CD4-positive, alpha-beta memory T cell (primary cell): Measurements from ENCODE around the gene EPN1. TPM values are rescaled to one million over a fixed set of nuclear protein-coding genes. Genes with fewer than 3 reads are reported as not detected.
A peak's percentile ranks its signal among the peaks of the same experiment; 100 is the strongest.

Experiments
- CTCF ChIA-PET: fragments of 350-600 bp; sonication (Branson Sonifier 250); formaldehyde crosslinking; loops from one replicate; lab custom pipeline; 2021; ENCODE audit warnings: inconsistent platforms; ENCODE audit not compliant: partially characterized antibody; lab: Charles Lee
- POLR2A ChIA-PET: fragments of 350-600 bp; sonication (Branson Sonifier 250); formaldehyde crosslinking; loops from one replicate; lab custom pipeline; 2021; ENCODE audit not compliant: partially characterized antibody; lab: Charles Lee
- DNase-seq, 5 donors: peaks; one replicate each; pipeline versions ENCODE4 v3.0.0 to v3.0.0-alpha.2; 2020 to 2022; ENCODE audit warnings: mixed read lengths in 1 of 5
- H3K27ac ChIP-seq: one replicate; pipeline ENCODE4 v1.7.0; 2013; ENCODE audit warnings: low read depth, low read length
- H3K27me3 ChIP-seq: 2 replicates; pipeline ENCODE4 v1.7.0; 2013; ENCODE audit warnings: mild to moderate bottlenecking, low read length, moderate library complexity; ENCODE audit not compliant: insufficient read depth
- H3K36me3 ChIP-seq: 2 replicates; pipeline ENCODE4 v1.7.0; 2013; ENCODE audit warnings: mild to moderate bottlenecking, low read length, moderate library complexity; ENCODE audit not compliant: insufficient read depth
- H3K4me1 ChIP-seq: 2 replicates; pipeline ENCODE4 v1.7.0; 2013; ENCODE audit warnings: mild to moderate bottlenecking, low read length, moderate library complexity; ENCODE audit not compliant: insufficient read depth
- H3K4me3 ChIP-seq, 2 donors: one replicate each; pipeline ENCODE4 v1.7.0; 2013; ENCODE audit warnings: low read length in 2 of 2, mild to moderate bottlenecking in 1 of 2
- H3K9me3 ChIP-seq, 2 donors: one replicate each; pipeline ENCODE4 v1.7.0; 2013; ENCODE audit warnings: low read length in 2 of 2, control low read depth in 1 of 2; ENCODE audit not compliant: control insufficient read depth in 1 of 2
- H3K27ac Mint-ChIP-seq, 7 donors: one replicate each; pipeline ENCODE4 v1.8.0; 2020 to 2021; ENCODE audit warnings: mixed read lengths in 7 of 7, mild to moderate bottlenecking in 6 of 7, inconsistent platforms in 3 of 7, moderate library complexity in 3 of 7
- H3K27me3 Mint-ChIP-seq, 2 donors: one replicate each; pipeline ENCODE4 v1.8.0; 2020 to 2021; ENCODE audit warnings: mixed read lengths in 2 of 2
- H3K36me3 Mint-ChIP-seq, 2 donors: one replicate each; pipeline ENCODE4 v1.8.0; 2020 to 2021; ENCODE audit warnings: mixed read lengths in 2 of 2, inconsistent platforms in 1 of 2, mild to moderate bottlenecking in 1 of 2
- H3K4me1 Mint-ChIP-seq, 4 donors: one replicate each; pipeline ENCODE4 v1.8.0; 2020 to 2021; ENCODE audit warnings: mixed read lengths in 4 of 4, mild to moderate bottlenecking in 1 of 4
- H3K4me3 Mint-ChIP-seq, 8 donors: one replicate each; pipeline ENCODE4 v1.8.0; 2020 to 2021; ENCODE audit warnings: mixed read lengths in 8 of 8, mild to moderate bottlenecking in 7 of 8, moderate library complexity in 6 of 8, inconsistent platforms in 3 of 8
- H3K9me3 Mint-ChIP-seq, 8 donors: one replicate each; pipeline ENCODE4 v1.8.0; 2020 to 2021; ENCODE audit warnings: mixed read lengths in 8 of 8, mild to moderate bottlenecking in 5 of 8, inconsistent platforms in 3 of 8, moderate library complexity in 1 of 8
- intact Hi-C: fragments of 100-400 bp; cut with micrococcal nuclease; formaldehyde crosslinking; loops from one replicate; pipeline ENCODE4 v1.15.1; 2023
- polyA plus RNA-seq, 2 donors: library from polyadenylated mRNA; unstranded; fragments of 300-500 nt; fragmentation: Illumina TruSeq; gene quantifications; one replicate each; pipeline ENCODE4 v1.2.3, GENCODE V29; 2021
- total RNA-seq, 2 experiments: library from RNA; stranded (reverse); gene quantifications; one replicate each; pipeline ENCODE4 v1.2.3, GENCODE V29; 2021

The EPN1 gene
- total and polyA plus RNA-seq, 4 experiments from 2014 or later = 3.9 to 56.9 (median 34.7) TPM

DNA sequence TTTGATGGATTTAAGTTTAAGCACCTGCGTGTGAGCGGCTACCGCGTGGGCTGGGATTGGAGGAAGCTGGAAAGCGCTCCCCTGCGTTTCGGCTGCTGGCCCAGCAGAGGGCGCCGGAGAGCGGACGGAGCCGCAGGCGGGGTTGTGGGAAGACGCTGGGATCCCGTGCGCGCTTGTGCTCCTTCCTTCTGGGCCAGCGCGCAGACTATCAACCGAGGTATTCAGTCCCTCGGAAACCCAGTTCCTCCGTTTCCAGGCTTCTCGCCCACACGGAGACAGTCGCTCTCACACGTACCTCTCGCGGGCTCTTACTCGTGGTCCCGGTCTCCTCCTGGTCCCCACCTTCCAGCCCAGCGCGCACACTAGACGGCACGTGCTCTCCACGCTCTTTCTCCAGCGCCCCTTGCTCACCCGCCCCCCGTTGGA, 28.8 kb downstream of the EPN1 start:
- peak in 4 of 5 donors; percentile 12 to 27 (median 20) for DNase-seq
- H3K9me3 Mint-ChIP-seq = peaks cover 0 to 1% (median 0%) of the 10 kb centered on the region in 8 donors
- H3K36me3 Mint-ChIP-seq = peaks cover 8 to 15% of the 10 kb centered on the region in 2 donors
- H3K4me1 ChIP-seq = no peaks in the 10 kb centered on the region
- no peaks in the 10 kb centered on the region for H3K27me3 ChIP-seq
- no peak overlapping the region for H3K27ac ChIP-seq
- POLR2A ChIA-PET = no interaction called here
- H3K4me3 ChIP-seq = no peak overlapping the region
- peak overlapping the region in 1 of 7 donors; percentile 18 for H3K27ac Mint-ChIP-seq
- no peak overlapping the region for H3K4me3 Mint-ChIP-seq
- no peaks in the 10 kb centered on the region for H3K27me3 Mint-ChIP-seq
- H3K4me1 Mint-ChIP-seq = peaks cover 0 to 7% (median 2%) of the 10 kb centered on the region in 4 donors
- H3K9me3 ChIP-seq = no peaks in the 10 kb centered on the region
- no peaks in the 10 kb centered on the region for H3K36me3 ChIP-seq
- CTCF ChIA-PET = interaction anchor here (1.3 kb wide), 1 partner anchor 47 kb away, joined by 3 read pairs; no protein-coding TSS in a partner anchor
- intact Hi-C loops = no loop called here

DNA sequence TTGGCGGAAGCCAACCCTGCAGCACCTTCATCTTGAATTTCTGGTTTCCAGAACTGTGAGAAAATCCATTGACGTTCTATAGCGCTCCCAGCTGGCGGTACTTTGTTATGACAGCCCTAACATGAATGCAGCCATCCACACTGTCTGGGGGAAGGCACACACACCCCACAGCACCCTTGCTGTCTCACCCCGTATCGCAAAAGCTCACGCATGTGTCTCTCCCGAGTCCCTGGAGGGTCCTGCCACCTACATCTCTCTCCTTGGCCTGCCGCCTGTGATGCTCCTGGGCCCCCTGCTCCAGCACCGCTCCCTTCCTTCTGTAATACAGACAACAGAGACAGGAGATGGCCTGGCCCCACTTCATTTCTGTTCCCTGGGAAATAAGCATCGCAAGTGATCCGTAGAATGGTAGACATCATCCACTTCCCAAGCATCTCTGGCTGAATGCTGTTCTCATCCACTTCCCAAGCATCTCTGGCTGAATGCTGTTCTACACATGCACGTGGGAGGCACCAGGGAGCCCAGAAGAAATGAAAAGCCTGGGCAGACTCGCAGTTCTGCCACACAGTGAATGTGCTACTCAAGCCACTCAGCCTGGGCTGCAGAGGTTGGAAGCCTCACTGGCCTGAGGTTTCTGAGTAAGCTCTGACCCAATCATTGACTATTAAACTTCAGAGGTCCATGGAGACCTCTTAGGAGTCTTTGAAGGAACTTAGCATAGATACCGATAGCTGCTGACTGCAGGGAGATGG, 29.6 kb downstream of the EPN1 start:
- peak overlapping the region in 1 of 7 donors; percentile 51 for H3K27ac Mint-ChIP-seq
- peaks cover 0 to 7% (median 2%) of the 10 kb centered on the region in 4 donors for H3K4me1 Mint-ChIP-seq
- ChIA-PET POLR2A (no interaction called here), CTCF (interaction anchor here (1.3 kb wide), 1 partner anchor 48 kb away, joined by 3 read pairs; no protein-coding TSS in a partner anchor)
- Histone ChIP-seq H3K27me3 (no peaks in the 10 kb centered on the region), H3K36me3 (no peaks in the 10 kb centered on the region), H3K4me1 (no peaks in the 10 kb centered on the region), H3K9me3 (no peaks in the 10 kb centered on the region), H3K4me3 (no peak overlapping the region), H3K27ac (no peak overlapping the region)
- no peak for DNase-seq
- peaks cover 8 to 9% of the 10 kb centered on the region in 2 donors for H3K36me3 Mint-ChIP-seq
- H3K9me3 Mint-ChIP-seq = peaks cover 0 to 1% (median 0%) of the 10 kb centered on the region in 8 donors
- intact Hi-C loops = no loop called here
- H3K4me3 Mint-ChIP-seq = no peak overlapping the region
- no peaks in the 10 kb centered on the region for H3K27me3 Mint-ChIP-seq

DNA sequence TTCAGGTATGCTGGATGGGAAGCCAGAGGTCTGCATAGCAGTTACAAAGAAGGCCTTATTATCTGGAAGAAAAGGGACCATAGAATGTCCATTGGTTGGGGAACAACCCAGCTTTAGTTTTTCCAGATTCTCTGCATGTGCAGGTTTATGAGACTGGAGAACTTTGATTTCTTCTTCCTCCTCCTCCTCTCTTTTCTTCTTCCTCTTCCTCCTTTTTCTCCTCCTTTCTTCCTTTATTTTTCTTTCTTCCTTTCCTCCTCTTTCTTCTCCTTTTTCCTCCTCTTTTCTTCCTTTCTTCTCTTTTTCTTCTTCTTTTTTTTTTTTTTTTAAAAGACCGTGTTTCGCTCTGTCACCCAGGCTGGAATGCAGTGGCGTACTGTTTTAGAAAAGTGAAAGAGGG, 30.9 kb downstream of the EPN1 start:
- no peak overlapping the region for H3K4me3 ChIP-seq
- no peaks in the 10 kb centered on the region for H3K27me3 ChIP-seq
- Mint-ChIP-seq H3K27ac (no peak overlapping the region), H3K4me3 (no peak overlapping the region), H3K9me3 (peaks cover 0 to 1% (median 0%) of the 10 kb centered on the region in 8 donors), H3K27me3 (no peaks in the 10 kb centered on the region), H3K4me1 (peaks cover 0 to 7% (median 2%) of the 10 kb centered on the region in 4 donors), H3K36me3 (peaks cover 6 to 8% of the 10 kb centered on the region in 2 donors)
- H3K27ac ChIP-seq = no peak overlapping the region
- CTCF ChIA-PET = no interaction called here
- no peaks in the 10 kb centered on the region for H3K9me3 ChIP-seq
- no peaks in the 10 kb centered on the region for H3K4me1 ChIP-seq
- no peak for DNase-seq
- intact Hi-C loops = no loop called here
- H3K36me3 ChIP-seq = no peaks in the 10 kb centered on the region
- POLR2A ChIA-PET = no interaction called here

DNA sequence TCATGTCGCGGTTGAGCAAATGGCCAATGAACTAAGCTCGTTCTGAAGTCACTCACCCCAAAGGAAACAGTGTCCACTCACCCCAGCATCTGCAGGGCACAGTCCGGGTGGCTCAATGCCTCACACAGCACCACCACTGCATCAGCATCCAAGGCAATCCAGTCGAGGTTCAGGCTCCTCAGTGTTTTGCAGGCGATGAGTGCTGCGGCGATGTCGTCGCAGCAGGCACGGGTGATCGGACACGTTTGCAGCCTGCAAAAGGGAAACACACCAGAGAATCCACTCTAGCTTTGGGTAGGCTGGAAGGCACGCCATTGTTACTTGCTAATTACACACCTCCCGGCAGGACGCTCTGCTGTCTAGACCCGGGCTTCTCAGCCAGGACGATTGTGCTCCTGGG, 36.7 kb downstream of the EPN1 start:
- intact Hi-C loops = no loop called here
- H3K36me3 ChIP-seq = no peaks in the 10 kb centered on the region
- H3K4me1 Mint-ChIP-seq = peaks cover 0 to 5% (median 4%) of the 10 kb centered on the region in 4 donors
- H3K4me3 Mint-ChIP-seq = no peak overlapping the region
- H3K27me3 Mint-ChIP-seq = peaks cover 1 to 3% of the 10 kb centered on the region in 2 donors
- no peak for DNase-seq
- no peaks in the 10 kb centered on the region for H3K27me3 ChIP-seq
- H3K36me3 Mint-ChIP-seq = no peaks in the 10 kb centered on the region
- no peaks in the 10 kb centered on the region for H3K4me1 ChIP-seq
- no peak overlapping the region for H3K4me3 ChIP-seq
- H3K27ac ChIP-seq = no peak overlapping the region
- peaks cover 0 to 4% (median 0%) of the 10 kb centered on the region in 8 donors for H3K9me3 Mint-ChIP-seq
- ChIA-PET POLR2A (no interaction called here), CTCF (interaction anchor here (1.2 kb wide), 1 partner anchor 10 kb away, joined by 3 read pairs; no protein-coding TSS in a partner anchor)
- no peak overlapping the region for H3K27ac Mint-ChIP-seq
- no peaks in the 10 kb centered on the region for H3K9me3 ChIP-seq

DNA sequence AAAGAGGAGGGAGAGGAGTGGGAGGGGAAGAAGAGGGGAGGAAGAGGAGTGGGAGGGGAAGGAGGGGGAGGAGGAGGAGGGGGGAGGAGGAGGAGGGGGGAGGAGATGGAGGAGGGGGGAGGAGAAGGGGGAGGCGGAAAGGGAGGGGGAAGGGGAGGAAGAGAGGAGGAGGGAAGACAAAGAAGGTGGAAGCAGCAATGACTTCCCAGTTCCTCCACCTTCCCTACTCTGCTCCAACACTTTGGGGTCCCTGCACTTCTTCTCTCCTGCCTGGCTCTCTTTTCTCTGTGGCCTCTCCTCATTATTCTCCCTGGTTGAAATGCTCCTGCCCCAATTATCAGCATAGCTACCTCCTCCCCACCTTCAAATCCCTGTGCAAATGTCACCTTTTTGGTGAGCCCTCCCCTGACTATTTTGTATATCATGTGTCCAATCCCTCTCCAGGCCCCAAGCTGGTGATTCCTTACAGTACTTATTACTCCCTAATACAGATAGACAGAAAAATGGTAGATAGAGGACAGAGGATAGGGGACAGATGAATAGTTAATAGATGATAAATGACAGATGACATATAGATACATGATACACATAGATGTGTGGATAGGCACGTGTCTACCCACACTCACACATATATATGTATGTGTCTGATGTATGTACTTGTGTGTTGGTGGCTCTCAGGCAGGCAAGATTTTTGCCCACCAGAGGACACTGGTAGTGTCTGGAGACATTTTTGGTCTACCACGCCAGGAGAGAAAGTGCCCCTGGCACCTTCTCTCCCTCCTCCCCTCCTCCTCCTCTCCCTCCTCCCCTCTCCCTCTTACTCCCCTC, 38.0 kb downstream of the EPN1 start:
- Histone ChIP-seq H3K27ac (no peak overlapping the region), H3K36me3 (no peaks in the 10 kb centered on the region), H3K9me3 (no peaks in the 10 kb centered on the region), H3K4me1 (no peaks in the 10 kb centered on the region), H3K27me3 (no peaks in the 10 kb centered on the region), H3K4me3 (no peak overlapping the region)
- POLR2A ChIA-PET = no interaction called here
- H3K4me1 Mint-ChIP-seq = peaks cover 0 to 5% (median 4%) of the 10 kb centered on the region in 4 donors
- no peak for DNase-seq
- peaks cover 10 to 14% of the 10 kb centered on the region in 2 donors for H3K27me3 Mint-ChIP-seq
- peak overlapping the region in 2 of 7 donors; percentile 19 to 55 for H3K27ac Mint-ChIP-seq
- intact Hi-C loops = no loop called here
- H3K4me3 Mint-ChIP-seq = no peak overlapping the region
- no peaks in the 10 kb centered on the region for H3K36me3 Mint-ChIP-seq
- peaks cover 0 to 4% (median 0%) of the 10 kb centered on the region in 8 donors for H3K9me3 Mint-ChIP-seq
- CTCF ChIA-PET = no interaction called here

DNA sequence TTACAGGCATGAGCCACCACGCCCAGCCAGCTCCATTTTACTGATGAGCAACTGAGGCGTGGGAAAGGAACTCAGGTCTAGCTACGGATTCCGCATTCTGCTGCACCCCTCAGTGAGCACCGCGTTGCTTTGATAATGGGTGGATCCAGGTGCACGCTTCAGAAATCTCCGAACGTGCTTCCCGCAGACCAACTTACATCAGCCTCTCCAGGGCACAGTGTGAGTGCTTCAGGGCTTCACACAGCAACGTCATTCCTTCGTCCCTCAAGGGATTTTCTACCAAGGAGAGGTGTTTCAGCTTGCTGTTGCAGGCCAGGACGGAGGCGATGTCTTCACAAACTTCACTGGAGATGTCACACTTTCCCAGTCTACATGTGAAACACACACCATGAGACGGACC, 41.5 kb downstream of the EPN1 start:
- Mint-ChIP-seq H3K4me3 (no peak overlapping the region), H3K27me3 (peaks cover 26 to 37% of the 10 kb centered on the region in 2 donors), H3K36me3 (peaks cover 6 to 8% of the 10 kb centered on the region in 2 donors), H3K4me1 (peaks cover 0 to 5% (median 4%) of the 10 kb centered on the region in 4 donors), H3K27ac (no peak overlapping the region), H3K9me3 (peaks cover 1 to 23% (median 13%) of the 10 kb centered on the region in 8 donors)
- ChIA-PET POLR2A (no interaction called here), CTCF (no interaction called here)
- Histone ChIP-seq H3K27ac (no peak overlapping the region), H3K4me1 (no peaks in the 10 kb centered on the region), H3K36me3 (no peaks in the 10 kb centered on the region), H3K4me3 (no peak overlapping the region), H3K9me3 (no peaks in the 10 kb centered on the region), H3K27me3 (peaks cover 6% of the 10 kb centered on the region)
- intact Hi-C loops = no loop called here
- no peak for DNase-seq

DNA sequence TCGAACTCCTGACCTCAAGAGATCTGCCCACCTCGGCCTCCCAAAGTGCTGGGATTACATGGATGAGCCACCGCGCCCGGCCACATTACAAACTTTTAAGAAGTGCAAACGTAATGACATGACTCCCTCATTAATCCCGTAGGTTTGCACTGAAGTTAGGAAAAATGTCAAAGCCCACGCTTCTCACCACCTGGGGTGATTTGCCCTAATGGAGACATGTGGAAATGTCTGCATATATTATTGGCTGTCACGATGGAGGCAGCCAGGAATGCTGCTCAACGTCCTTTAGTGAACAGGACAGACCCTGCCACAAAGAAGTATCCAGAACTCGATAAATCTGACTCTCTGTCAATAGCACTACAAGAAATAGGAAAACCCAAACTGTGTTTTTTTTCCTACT, 42.2 kb downstream of the EPN1 start:
- Histone ChIP-seq H3K27ac (no peak overlapping the region), H3K27me3 (peaks cover 6% of the 10 kb centered on the region), H3K9me3 (no peaks in the 10 kb centered on the region), H3K36me3 (no peaks in the 10 kb centered on the region), H3K4me3 (no peak overlapping the region), H3K4me1 (no peaks in the 10 kb centered on the region)
- Mint-ChIP-seq H3K9me3 (peaks cover 8 to 30% (median 20%) of the 10 kb centered on the region in 8 donors), H3K36me3 (peaks cover 6 to 12% of the 10 kb centered on the region in 2 donors), H3K4me1 (peaks cover 0 to 5% (median 4%) of the 10 kb centered on the region in 4 donors), H3K4me3 (no peak overlapping the region), H3K27ac (no peak overlapping the region), H3K27me3 (peaks cover 32 to 43% of the 10 kb centered on the region in 2 donors)
- DNase-seq = no peak
- intact Hi-C loops = no loop called here
- CTCF ChIA-PET = interaction anchor here (0.5 kb wide), 1 partner anchor 11 kb away, joined by 5 read pairs; no protein-coding TSS in a partner anchor
- POLR2A ChIA-PET = no interaction called here
